OCI-LY3 (cell line): ENCODE measurements around the gene CHMP4B.

ENCODE experiments used
- H2AFZ ChIP-seq: fragments of 200-600, 300-600 bp; shearing (Covaris generic); 2 replicates; pipeline ENCODE4 v1.6.0; 2014; ENCODE audit warnings: antibody characterized with exemption, low read depth, low read length
- H3K27ac ChIP-seq: fragments of 200-600, 300-600 bp; sonication (generic); 2 replicates; pipeline ENCODE4 v1.5.1; 2014; ENCODE audit warnings: mild to moderate bottlenecking, low read length, moderate library complexity, mixed read lengths
- H3K27me3 ChIP-seq: fragments of 200-600, 300-600 bp; sonication (generic); 2 replicates; pipeline ENCODE4 v1.6.1; 2014; ENCODE audit warnings: low read depth, low read length, mixed read lengths
- H3K36me3 ChIP-seq: fragments of 200-600, 300-600 bp; sonication (generic); replicated peaks from 2 replicates; pipeline ENCODE3; 2014; ENCODE audit warnings: low read depth, low read length, mixed read lengths
- H3K4me1 ChIP-seq: fragments of 300-600, 200-600 bp; sonication (generic); 2 replicates; pipeline ENCODE4 v1.6.1; 2014; ENCODE audit warnings: low read length, mixed read lengths
- H3K4me2 ChIP-seq: fragments of 200-600, 300-600 bp; sonication (generic); 2 replicates; pipeline ENCODE4 v1.6.1; 2014; ENCODE audit warnings: low read length, mixed read lengths
- H3K4me3 ChIP-seq: fragments of 300-600, 200-600 bp; sonication (generic); 2 replicates; pipeline ENCODE4 v1.5.1; 2014; ENCODE audit warnings: antibody characterized with exemption, mild to moderate bottlenecking, low read length, moderate library complexity
- H3K79me2 ChIP-seq: fragments of 300-600, 200-600 bp; shearing (Covaris generic); 2 replicates; pipeline ENCODE4 v1.6.1; 2014; ENCODE audit warnings: mild to moderate bottlenecking, low read length, mixed read lengths
- H3K9ac ChIP-seq: fragments of 300-600, 200-600 bp; shearing (Covaris generic); 2 replicates; pipeline ENCODE4 v1.6.0; 2014; ENCODE audit warnings: mild to moderate bottlenecking, low read length, moderate library complexity
- H3K9me3 ChIP-seq: fragments of 200-600, 300-600 bp; shearing (Covaris generic); 2 replicates; pipeline ENCODE4 v1.6.1; 2014; ENCODE audit warnings: low read length, mixed read lengths; ENCODE audit not compliant: insufficient read depth
- H4K20me1 ChIP-seq: fragments of 200-600, 300-600 bp; sonication (generic); 2 replicates; pipeline ENCODE4 v1.6.1; 2016; ENCODE audit warnings: low read length, mixed read lengths; ENCODE audit not compliant: insufficient read depth
- EZH2phosphoT487 ChIP-seq: fragments of 200-600 bp; shearing (Covaris generic); IDR thresholded peaks from 2 replicates; pipeline ENCODE4 v1.6.1; 2018; ENCODE audit warnings: antibody characterized with exemption, mixed run types, low read depth
- TF ChIP-seq, protein P1 (sequence below): fragments of 200-600, 300-600 bp; sonication (generic); IDR thresholded peaks from 2 replicates; pipeline ENCODE4 v1.5.1; 2014; ENCODE audit warnings: antibody characterized with exemption, low read length, low read depth

CHMP4B gene

DNA sequence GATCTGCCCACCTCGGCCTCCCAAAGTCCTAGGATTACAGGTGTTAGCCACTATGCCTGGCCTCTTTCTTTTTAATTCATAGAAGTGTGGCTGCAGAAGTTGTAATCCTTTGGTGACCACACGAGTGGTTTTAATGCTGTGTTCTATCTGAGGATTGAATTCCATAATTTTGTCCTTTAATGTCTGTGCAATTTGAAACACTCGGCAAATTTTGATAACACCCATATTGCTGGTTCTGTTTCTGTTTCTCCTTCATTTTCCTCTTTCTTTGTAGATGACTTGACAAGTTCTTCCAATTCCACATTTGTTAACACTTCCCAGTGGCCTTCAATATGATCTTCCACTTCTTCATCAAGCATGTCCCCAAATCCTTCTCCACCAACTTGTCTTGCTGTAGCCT is 2.8 kb upstream of the CHMP4B start:
- H3K4me1 ChIP-seq: peaks cover 18% of the 10 kb centered on the region
- TF ChIP-seq, protein P1, sequence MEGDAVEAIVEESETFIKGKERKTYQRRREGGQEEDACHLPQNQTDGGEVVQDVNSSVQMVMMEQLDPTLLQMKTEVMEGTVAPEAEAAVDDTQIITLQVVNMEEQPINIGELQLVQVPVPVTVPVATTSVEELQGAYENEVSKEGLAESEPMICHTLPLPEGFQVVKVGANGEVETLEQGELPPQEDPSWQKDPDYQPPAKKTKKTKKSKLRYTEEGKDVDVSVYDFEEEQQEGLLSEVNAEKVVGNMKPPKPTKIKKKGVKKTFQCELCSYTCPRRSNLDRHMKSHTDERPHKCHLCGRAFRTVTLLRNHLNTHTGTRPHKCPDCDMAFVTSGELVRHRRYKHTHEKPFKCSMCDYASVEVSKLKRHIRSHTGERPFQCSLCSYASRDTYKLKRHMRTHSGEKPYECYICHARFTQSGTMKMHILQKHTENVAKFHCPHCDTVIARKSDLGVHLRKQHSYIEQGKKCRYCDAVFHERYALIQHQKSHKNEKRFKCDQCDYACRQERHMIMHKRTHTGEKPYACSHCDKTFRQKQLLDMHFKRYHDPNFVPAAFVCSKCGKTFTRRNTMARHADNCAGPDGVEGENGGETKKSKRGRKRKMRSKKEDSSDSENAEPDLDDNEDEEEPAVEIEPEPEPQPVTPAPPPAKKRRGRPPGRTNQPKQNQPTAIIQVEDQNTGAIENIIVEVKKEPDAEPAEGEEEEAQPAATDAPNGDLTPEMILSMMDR: no peak
- TF ChIP-seq EZH2phosphoT487: no peak
- H3K9me3 ChIP-seq: no peaks in the 10 kb centered on the region
- no peaks in the 10 kb centered on the region for H3K36me3 ChIP-seq
- peaks cover 9% of the 10 kb centered on the region for H4K20me1 ChIP-seq
- peaks cover 8% of the 10 kb centered on the region for H3K27me3 ChIP-seq
- no peak overlapping the region for H2AFZ ChIP-seq
- no peak overlapping the region for H3K27ac ChIP-seq
- H3K4me2 ChIP-seq: no peak overlapping the region
- H3K4me3 ChIP-seq: no peak overlapping the region
- no peak overlapping the region for H3K9ac ChIP-seq
- peaks cover 22% of the 10 kb centered on the region for H3K79me2 ChIP-seq

DNA sequence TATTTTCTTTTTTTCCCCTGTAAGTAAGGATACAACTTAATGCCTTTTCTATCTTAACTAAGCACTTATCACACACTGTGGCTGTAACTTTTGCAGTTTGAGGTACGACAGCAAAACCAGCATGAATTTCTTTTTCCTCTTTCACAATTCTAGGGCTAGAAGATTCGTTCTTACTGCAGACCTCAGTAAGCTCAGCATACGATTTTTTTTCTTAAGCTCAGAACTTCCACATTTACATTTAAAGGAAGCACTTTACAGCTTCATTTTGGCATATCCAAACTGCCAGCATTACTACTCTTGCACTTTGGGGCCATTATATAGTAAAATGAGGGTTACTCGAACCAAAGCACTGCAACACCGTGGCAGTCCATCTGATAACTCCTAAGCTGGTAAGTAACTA is 889 bp upstream of the CHMP4B start:
- Histone ChIP-seq H3K4me2 (peak overlapping the region; percentile 65), H3K9me3 (no peaks in the 10 kb centered on the region), H3K27ac (no peak overlapping the region), H3K79me2 (peaks cover 41% of the 10 kb centered on the region), H3K9ac (no peak overlapping the region), H3K27me3 (peaks cover 7% of the 10 kb centered on the region; the same call in 1 of the 2 replicates), H2AFZ (peak overlapping the region; percentile 85), H3K4me3 (peak overlapping the region; percentile 51; the same call in 1 of the 2 replicates), H3K36me3 (peaks cover 12% of the 10 kb centered on the region), H3K4me1 (peaks cover 19% of the 10 kb centered on the region), H4K20me1 (peaks cover 25% of the 10 kb centered on the region)
- no peak for TF ChIP-seq EZH2phosphoT487
- TF ChIP-seq, protein P1: no peak

DNA sequence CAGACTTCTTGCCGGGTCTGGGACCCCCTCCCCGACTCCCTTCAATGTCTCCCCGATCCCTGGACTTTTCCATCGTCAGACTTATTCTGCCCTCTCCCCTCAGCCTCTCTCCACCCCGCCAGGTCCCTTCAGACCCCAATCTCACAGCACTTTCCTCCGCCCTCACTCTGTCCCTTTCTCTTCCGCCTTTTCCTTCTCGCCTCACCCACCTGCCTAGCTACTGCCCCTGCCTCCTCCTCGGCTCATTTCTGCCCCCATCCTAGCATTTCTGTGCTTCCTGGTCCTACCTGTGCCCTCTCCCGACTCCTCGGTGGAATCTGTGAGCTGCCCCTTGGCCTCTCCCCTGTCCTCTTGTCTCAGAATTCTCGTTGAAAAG is 616 bp downstream of the CHMP4B start:
- Histone ChIP-seq H3K4me3 (peak overlapping the region; percentile 94), H4K20me1 (peaks cover 40% of the 10 kb centered on the region), H2AFZ (no peak overlapping the region; the same call in 1 of the 2 replicates), H3K27me3 (no peaks in the 10 kb centered on the region), H3K4me1 (peaks cover 19% of the 10 kb centered on the region), H3K27ac (peak overlapping the region; percentile 74), H3K36me3 (peaks cover 27% of the 10 kb centered on the region), H3K4me2 (peak overlapping the region; percentile 98), H3K79me2 (peaks cover 56% of the 10 kb centered on the region), H3K9me3 (no peaks in the 10 kb centered on the region), H3K9ac (peak overlapping the region; percentile 99)
- TF ChIP-seq, protein P1: no peak
- TF ChIP-seq EZH2phosphoT487: no peak

- Histone ChIP-seq H3K79me2 (peaks cover 61% of the 10 kb centered on the region), H3K27me3 (no peaks in the 10 kb centered on the region), H4K20me1 (peaks cover 45% of the 10 kb centered on the region), H3K36me3 (peaks cover 29% of the 10 kb centered on the region), H3K9me3 (no peaks in the 10 kb centered on the region), H3K4me1 (peaks cover 19% of the 10 kb centered on the region), H3K9ac (peak overlapping the region; percentile 99), H3K4me3 (peak overlapping the region; percentile 94), H3K27ac (peak overlapping the region; percentile 74), H2AFZ (no peak overlapping the region; the same call in 1 of the 2 replicates), H3K4me2 (peak overlapping the region; percentile 98)
- TF ChIP-seq, protein P1: no peak
- TF ChIP-seq EZH2phosphoT487: no peak
Observed at GRCh38 chr20:33812152-33812849, 1.2 kb downstream of the CHMP4B start.
